ENCODE data around the gene PTK6.

PTK6 gene

GRCh38 chr20:63542696-63543095 lies 5.5 kb upstream of the PTK6 start:
- DNase-seq: no peak

- no peak for DNase-seq
Measured at GRCh38 chr20:63542031-63542559, 4.9 kb upstream of the PTK6 start.

GRCh38 chr20:63541371-63541770 lies 4.2 kb upstream of the PTK6 start:
- no peak for DNase-seq

GRCh38 chr20:63540417-63541186 lies 3.4 kb upstream of the PTK6 start:
- peak in 1 of 14 donors; percentile 40 for DNase-seq

GRCh38 chr20:63539441-63540370 lies 2.5 kb upstream of the PTK6 start:
- DNase-seq: no peak

- no peak for DNase-seq
Measured at GRCh38 chr20:63539092-63539430, 1.9 kb upstream of the PTK6 start.

GRCh38 chr20:63538204-63539091 lies 1.3 kb upstream of the PTK6 start:
- DNase-seq: no peak

- DNase-seq: peak in 13 of 14 donors; percentile 26 to 77 (median 48)
Measured at GRCh38 chr20:63537525-63538203, 488 bp upstream of the PTK6 start.

- DNase-seq: no peak
Measured at GRCh38 chr20:63536241-63536977, 767 bp downstream of the PTK6 start.

GRCh38 chr20:63534831-63535651 lies 2.1 kb downstream of the PTK6 start:
- no peak for DNase-seq

GRCh38 chr20:63534427-63534830 lies 2.7 kb downstream of the PTK6 start:
- DNase-seq: no peak

- DNase-seq: no peak
Measured at GRCh38 chr20:63533871-63534393, 3.2 kb downstream of the PTK6 start.

- DNase-seq: no peak
Measured at GRCh38 chr20:63533388-63533787, 3.8 kb downstream of the PTK6 start.

GRCh38 chr20:63532449-63532971 lies 4.7 kb downstream of the PTK6 start:
- DNase-seq: no peak

GRCh38 chr20:63531686-63532448 lies 5.3 kb downstream of the PTK6 start:
- DNase-seq: no peak

GRCh38 chr20:63530788-63531160 lies 6.4 kb downstream of the PTK6 start:
- no peak for DNase-seq

GRCh38 chr20:63529861-63530787 lies 7.1 kb downstream of the PTK6 start:
- DNase-seq: no peak

Data from C1 segment of cervical spinal cord (tissue), 14 donors.